Measurements from ENCODE around the gene ZBTB16. TPM values are rescaled to one million over a fixed set of nuclear protein-coding genes. Genes with fewer than 3 reads are reported as not detected.

Gene ZBTB16
- total RNA-seq, 1 donor from 2014 or later, result 0.17 TPM

- no peak overlapping the region for H3K4me3 ChIP-seq (ENCODE audit: low read depth, low read length)
- TF ChIP-seq CTCF (conservative IDR thresholded peaks at IDR 0.05; ENCODE audit: low read depth, low read length), result peak; percentile 41
- DNase-seq (ENCODE audit: low read depth), result no peak
Observed at GRCh38 chr11:114195981-114196731, 136.6 kb downstream of the ZBTB16 start.

- H3K4me3 ChIP-seq (ENCODE audit: low read depth, low read length), result no peak overlapping the region
- TF ChIP-seq CTCF (conservative IDR thresholded peaks at IDR 0.05; ENCODE audit: low read depth, low read length), result no peak
- DNase-seq (ENCODE audit: low read depth), result no peak
Observed at GRCh38 chr11:114196997-114197703, 137.6 kb downstream of the ZBTB16 start.

GRCh38 chr11:114197799-114198500 lies 138.4 kb downstream of the ZBTB16 start:
- no peak overlapping the region for H3K4me3 ChIP-seq (ENCODE audit: low read depth, low read length)
- TF ChIP-seq CTCF (conservative IDR thresholded peaks at IDR 0.05; ENCODE audit: low read depth, low read length), result no peak
- DNase-seq (ENCODE audit: low read depth), result no peak

GRCh38 chr11:114199051-114199450 lies 139.5 kb downstream of the ZBTB16 start:
- no peak for DNase-seq (ENCODE audit: low read depth)
- no peak overlapping the region for H3K4me3 ChIP-seq (ENCODE audit: low read depth, low read length)
- no peak for TF ChIP-seq CTCF (conservative IDR thresholded peaks at IDR 0.05; ENCODE audit: low read depth, low read length)

GRCh38 chr11:114200351-114201133 lies 141.0 kb downstream of the ZBTB16 start:
- TF ChIP-seq CTCF (conservative IDR thresholded peaks at IDR 0.05; ENCODE audit: low read depth, low read length), result no peak
- no peak overlapping the region for H3K4me3 ChIP-seq (ENCODE audit: low read depth, low read length)
- no peak for DNase-seq (ENCODE audit: low read depth)

GRCh38 chr11:114201219-114201618 lies 141.7 kb downstream of the ZBTB16 start:
- DNase-seq (ENCODE audit: low read depth), result no peak
- no peak overlapping the region for H3K4me3 ChIP-seq (ENCODE audit: low read depth, low read length)
- TF ChIP-seq CTCF (conservative IDR thresholded peaks at IDR 0.05; ENCODE audit: low read depth, low read length), result no peak

All from epithelial cell of proximal tubule (primary cell).